HG03196 (cell line): ENCODE data around the gene CHST6.
"Not testable (repeated sequence)": the region's sequence is repeated elsewhere in the genome, so short reads cannot be mapped to it uniquely, and the experiment has no call there.

ENCODE experiments used
- ATAC-seq: cut with Tn5 transposase; IDR thresholded peaks from one replicate; pipeline ENCODE4 v1.9.1; 2021; ENCODE audit not compliant: unreplicated experiment

Gene CHST6

DNA sequence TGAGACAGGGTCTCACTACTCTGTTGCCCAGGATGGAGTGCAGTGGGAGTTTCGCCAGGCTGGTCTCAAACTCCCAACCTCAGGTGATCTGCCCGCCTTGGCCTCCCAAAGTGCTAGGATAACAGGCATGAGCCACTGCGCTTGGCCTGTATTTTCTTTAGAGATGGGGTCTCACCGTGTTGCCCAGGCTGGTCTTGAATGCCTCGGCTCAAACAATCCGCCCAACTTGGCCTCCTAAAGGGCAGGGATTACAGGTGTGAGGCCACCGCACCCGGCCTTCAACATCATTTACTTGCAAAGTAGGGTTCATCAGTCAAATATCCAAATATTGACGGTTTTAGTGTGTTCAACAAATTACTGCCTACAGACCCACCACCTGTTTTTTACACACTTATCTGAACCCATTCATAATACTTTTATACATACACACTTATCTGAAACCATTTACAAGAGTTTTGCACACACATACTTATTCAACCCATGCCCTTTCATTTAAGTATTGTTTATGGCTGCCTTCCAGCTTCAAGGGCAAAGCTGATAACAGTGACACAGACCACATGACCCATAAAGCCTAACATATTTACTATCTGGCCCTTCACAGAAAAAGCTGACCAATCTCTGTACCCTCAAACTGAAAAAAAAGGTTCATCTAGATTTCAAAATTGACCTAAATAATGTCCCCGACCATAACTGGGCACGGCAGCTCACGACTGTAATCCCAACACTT, 42.6 kb downstream of the CHST6 start:
- ATAC-seq, result no peak

DNA sequence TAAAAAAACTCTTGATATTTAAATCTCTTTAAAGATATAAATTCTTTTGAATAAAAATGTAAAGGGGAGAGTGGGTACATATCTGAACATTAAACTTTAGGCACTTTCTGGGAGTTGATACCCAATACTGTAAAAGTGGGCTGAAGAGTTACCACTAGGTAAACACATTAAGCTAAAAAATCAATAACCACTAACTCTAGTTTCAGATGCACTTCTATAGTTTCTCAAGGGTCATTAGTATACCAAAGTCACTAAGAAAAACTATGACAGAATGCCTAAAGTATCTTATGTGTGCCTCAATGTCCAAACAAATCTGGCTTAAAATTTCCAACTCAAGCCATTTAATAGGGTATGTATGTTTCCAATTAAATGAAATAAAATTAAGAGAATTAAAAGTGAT, 48.8 kb downstream of the CHST6 start:
- ATAC-seq, result no peak

DNA sequence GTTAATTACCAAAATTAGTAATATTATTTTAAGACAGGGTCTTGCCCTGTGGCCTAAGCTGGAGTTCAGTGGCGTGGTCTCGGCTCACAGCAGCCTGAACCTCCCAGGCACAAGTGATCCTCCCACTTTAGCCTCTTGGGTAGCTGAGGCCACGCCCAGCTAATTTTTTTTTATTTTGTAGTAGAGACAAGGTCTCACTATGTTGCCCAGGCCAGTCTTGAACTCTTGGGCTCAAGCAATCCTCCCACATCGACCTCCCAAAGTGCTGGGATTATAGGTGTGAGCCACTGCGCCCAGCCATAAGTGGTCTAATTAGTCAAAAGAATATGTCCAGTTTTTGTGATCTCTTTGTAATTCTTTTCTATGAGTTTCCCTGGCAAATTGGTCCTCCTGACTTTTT, 49.9 kb downstream of the CHST6 start:
- no peak for ATAC-seq

DNA sequence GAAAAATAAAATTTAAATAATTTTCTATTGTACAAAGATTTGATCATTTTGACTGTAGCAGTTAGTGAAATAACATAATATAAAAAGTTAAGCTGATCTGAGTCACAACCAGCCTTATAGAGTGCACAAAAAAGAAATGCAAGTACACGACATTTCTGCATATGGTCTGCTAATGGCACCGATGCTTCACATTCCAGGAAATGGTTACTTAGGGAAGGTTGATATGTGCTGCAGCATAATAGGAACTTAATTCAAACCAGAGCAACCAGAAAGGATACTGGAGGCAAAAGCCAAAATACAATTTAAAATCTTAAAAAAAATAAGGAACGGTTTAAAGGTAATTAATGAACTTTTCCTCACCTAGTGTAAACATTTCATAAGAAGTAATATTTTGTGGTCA, 51.9 kb downstream of the CHST6 start:
- no peak for ATAC-seq

DNA sequence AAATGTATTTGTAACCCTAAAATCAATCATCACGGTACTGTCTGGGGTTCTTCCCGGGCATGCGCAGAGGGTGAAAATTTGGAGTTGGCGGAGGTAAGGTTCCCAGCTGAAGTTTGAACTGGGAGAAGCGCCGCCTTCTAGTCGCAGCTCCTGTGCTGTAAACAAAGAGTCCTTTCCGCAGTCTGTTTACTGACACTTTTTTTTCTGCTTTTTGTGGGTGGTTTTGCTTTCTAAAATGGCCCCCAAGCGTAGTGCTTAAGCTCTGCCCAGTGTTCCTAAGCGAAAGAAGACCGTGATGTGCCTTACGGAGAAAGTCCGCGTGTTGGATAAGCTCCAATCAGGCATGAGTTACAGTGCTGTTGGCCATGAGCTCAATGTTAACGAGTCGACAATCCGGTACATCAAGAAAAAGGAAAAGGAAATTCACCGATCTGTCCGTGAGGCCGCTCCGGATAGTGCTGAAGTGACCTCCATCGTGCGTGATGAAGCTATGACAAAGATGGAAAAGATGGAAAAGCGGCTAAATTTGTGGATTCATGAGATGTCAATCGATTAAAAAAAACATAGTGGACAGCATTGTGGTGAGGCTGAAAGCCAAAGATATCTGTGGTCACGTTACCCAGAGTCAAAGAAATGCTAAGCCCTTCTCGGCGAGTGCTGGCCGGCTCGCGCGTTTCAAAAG, 61.4 kb downstream of the CHST6 start:
- ATAC-seq, result peak; percentile 72

DNA sequence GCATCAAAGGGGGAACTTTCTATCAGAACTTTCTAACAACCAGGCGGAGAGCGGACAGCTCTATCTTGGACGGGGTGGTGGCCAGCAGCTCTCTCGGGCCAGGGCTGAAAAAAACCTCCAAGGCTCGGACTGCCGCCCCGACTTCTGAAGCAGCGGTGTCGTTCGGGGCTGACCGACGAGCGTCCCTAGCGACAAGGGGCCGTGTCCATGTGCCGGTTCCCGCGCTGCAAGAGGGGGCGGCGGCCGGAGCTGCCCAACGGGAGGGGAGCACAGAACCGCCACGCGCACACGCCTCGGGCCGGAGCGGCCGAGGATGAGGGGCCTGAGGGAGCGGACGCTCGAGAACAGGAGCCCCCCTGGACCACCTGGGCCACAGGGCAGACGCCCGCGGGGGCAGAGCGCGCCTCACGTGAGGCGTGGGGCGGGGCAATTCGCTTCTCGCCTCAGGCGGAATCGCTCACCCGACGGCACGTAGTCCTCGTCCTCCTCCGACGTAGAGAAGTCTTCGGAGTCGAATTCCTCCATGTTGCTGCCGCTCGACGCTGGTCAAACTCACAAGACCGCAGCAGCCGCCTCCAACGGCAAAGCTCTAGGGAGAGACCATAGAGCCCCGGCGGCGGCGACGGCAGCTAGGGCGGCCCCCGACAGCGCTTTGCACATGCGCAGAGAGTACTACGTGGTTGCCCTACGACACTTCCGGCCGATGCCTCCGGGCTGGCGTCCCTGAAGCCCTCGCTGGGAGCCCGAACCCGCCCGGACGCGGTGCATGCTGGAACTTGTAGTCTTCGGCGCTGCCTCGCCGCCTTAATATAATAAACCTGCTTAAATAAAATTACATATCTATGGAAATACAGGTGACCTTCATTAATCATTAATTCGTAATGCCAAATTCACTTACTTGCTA, 62.2 kb downstream of the CHST6 start, which contains the start of gene CFDP1:
TSS of gene CFDP1 (minus strand) at position 676 of the 904 bp plus-strand sequence. CDS start at position 525, 151 bp downstream.
- ATAC-seq, result peak; percentile 88

DNA sequence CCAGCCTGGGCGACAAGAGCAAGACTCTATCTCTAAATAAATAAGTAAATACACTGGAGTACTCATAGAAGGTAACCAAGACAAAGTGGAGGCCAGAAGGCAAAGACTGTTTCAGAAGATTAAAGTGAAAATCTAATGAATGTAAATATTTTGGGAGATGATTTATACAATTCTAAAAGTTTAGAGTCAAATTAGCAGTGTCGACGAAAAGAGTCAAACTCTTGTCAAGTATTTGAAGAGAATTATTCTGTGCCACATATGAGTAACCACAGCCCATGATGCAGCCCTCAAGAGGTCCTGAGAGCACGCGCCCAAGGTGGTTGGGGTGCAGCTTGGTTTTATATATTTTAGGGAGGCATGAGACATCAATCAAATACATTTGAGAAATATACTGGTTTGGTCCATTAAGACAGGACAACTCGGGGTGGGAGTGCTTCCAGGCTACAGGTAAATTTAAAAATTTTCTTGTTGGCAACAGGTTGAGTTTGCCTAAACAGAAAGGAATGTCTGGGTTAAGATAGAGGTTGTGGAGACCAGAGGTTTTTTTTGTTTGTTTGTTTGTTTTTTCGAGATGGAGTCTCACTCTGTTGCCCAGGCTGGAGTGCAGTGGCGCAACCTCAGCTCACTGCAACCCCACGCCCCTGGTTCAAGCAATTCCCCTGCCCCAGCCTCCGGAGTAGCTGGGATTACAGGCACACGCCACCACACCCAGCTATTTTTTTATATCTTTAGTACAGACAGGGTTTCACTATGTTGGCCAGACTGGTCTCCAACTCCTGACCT, 65.4 kb downstream of the CHST6 start:
- ATAC-seq, result no peak

DNA sequence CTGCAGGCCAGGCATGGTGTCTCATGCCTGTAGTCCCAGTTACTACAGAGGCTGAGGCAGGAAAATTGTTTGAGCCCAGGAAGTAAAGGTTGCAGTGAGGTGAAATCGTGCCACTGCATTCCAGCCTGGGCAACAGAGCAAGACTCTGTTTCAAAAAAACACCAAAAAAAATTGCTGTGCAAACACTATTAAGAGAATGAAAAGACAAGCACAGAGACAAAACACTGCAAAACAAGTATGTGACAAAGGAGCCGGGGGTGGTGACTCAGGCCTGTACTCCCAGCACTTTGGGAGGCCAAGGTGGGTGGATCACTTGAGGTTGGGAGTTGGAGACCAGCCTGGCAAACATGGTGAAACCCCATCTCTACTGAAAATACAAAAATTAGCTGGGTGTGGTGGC, 68.7 kb downstream of the CHST6 start:
- ATAC-seq, result not testable (repeated sequence)

DNA sequence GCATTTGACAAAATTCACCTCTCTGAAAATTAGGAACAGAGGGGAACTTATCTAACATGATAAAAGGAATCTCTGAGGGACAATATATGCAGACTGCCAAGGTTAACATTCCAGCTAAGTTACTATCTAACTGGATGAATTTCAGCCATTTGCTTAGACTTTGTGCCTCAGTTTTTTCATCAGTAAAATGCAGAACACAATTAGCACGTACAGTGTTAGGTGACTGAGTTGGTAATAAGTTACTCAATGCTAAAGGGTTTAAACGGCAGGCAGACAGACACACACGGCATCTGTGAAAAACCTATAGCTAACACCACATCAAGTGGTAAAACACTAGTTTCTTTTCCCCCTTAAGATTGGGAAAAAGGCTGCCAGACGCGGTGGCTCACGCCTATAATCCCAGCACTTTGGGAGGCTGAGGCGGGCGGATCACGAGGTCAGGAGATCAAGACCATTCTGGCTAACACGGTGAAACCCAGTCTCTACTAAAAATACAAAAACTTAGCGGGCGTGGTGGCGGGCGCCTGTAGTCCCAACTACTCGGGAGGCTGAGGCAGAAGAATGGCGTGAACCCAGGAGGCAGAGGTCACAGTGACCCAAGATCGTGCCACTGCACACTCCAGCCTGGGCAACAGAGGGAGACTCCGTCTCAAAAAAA, 71.0 kb downstream of the CHST6 start:
- ATAC-seq, result not testable (repeated sequence)

DNA sequence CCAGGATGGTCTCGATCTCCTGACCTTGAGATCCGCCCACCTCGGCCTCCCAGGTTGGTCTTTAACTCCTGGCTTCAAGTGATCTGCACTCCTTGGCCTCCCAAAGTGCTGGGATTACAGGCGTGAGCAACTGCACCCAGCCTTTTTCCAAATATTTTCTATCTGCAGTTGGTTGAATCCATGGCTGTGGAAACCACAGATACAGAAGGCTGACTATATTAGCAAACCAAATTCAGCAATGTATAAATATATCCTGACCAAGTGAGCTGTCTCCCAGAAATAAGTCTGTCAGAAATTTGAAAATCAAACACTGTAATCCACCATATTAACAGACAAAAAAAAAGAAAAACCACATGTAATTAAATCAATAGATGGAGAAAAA, 71.5 kb downstream of the CHST6 start:
- no peak for ATAC-seq
